Stimulated activated CD4-positive, alpha-beta T cell treated with anti-CD3 and anti-CD28 coated beads, Interleukin-1b, Interleukin-23, amount 100 ng/mL, for 24 hours (primary cell): Measurements from ENCODE around the gene MAD1L1.

ENCODE experiments used
- DNase-seq, 4 experiments: peaks; one replicate each; pipeline ENCODE4 v3.0.0-alpha.2; 2020; ENCODE audit warnings: low read depth in 4 of 4, low spot score in 1 of 4

MAD1L1 gene

DNA sequence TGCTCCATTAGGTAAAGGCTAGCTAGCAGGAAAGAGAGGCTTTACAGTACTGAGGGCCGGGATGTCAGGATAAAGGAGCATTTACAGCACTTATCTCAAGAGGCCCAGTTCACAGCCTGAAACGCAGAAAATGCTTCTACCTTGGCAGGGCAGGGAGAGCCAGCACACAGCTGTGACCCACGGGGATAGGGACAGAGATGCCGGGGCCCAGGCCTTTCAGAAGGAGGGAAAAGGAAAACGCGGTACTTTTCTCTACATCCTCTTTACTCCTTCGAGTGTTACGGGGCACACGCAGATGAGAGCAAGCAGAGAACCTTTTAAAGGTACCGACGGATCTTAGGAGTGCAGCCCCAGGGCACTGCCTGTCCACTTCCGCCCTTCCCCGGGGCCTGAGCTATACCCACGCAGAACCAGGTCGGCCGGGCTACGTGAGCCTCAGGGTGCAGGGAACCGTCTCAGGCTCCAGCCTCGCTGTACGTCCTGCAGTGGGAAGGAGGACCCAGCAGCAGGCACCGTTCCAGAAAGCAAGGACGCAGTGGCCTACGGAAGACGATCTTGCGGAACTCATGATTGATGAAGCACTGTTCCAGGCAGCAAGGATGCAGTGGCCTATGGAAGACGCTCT, 330.4 kb downstream of the MAD1L1 start:
- DNase-seq: no peak

- no peak for DNase-seq
These were observed 331.1 kb downstream of the MAD1L1 start for GRCh38 chr7:1901431-1902210.

- DNase-seq: no peak
These were observed 331.9 kb downstream of the MAD1L1 start for GRCh38 chr7:1900847-1901246.

DNA sequence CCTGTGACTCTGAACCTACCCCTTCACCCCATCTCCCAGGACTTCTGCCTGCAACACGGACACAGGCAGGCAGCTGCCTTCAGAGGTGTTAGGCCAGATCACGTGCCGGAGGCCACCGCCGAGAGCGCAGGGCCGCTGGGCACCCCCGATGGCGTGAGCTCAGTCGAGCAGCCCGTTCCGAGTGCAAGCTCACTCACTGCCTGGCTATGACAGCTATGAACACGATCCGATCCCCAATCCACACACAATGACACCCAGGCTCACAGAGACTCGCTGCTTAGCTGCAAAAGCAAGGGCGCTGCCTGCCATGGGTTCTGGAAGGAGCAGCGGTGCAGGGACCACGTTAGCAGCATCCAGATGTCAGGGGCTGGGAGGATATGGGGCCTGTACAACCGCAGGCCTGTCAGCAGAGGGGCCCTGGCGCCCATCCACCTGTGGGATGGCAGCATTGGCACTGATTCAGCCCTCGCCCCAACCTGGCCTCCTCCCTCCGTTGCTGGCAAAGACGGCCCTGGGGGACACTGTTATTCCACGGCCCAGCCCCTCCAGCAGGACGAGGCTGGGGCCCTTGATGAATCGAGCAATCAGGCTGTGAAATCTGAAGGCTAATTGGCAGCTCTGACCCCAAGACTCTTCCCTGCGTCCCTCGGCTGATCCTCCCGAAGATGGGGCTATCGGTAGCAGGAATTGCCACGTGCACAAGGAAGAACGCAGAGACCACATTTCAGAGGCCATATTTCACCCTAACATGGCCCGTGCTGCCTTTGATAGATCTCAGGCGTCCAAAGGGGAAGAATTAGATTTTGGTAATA, 332.6 kb downstream of the MAD1L1 start:
- no peak for DNase-seq

DNA sequence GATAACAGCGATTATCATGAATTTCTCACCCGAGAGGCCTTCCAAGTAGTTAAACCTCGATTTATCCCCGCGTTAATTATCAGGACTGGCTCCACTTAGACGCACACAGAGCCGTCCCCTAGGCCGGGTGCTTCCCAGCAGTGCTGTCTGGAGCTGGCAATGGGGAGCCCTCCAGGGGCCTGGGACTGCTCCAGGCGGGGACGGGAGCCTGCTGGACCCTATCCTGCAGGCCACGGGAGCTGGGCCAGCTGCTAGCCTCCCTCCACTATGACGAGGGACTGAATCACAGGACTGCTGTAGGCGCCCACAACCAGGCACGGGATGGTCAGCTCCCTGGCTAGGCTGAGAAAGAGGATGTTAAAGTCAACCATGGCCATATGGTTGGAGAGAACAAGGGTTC, 333.5 kb downstream of the MAD1L1 start:
- DNase-seq: no peak

DNA sequence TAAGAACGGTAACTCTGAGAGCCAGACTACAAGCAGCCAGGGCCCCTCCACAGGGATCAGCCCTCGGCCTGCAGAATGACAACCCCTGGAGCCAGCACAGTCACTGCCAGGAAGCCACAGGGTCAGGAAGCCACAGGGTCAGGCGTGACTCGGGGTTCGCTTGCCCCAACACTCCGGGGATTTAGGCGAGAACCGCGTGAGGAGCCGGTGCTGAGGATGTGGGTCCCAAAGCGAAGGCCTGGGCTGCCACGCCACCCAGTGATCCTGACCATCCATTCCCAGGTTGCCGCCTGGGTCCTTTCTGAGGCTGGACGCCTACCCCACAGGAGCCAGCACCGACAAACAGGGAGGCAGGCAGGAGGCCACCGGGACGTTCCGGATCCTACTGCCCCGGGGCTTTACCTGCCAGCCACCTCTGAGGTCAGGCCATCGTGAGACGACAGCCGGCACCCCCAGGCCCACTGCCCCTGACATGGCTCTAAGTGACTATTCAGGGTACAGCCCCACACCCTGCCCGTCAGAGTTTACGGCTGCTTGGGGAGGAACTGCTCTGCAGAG, 334.0 kb downstream of the MAD1L1 start:
- no peak for DNase-seq

GRCh38 chr7:1897861-1898627, 334.7 kb downstream of the MAD1L1 start:
- no peak for DNase-seq

DNA sequence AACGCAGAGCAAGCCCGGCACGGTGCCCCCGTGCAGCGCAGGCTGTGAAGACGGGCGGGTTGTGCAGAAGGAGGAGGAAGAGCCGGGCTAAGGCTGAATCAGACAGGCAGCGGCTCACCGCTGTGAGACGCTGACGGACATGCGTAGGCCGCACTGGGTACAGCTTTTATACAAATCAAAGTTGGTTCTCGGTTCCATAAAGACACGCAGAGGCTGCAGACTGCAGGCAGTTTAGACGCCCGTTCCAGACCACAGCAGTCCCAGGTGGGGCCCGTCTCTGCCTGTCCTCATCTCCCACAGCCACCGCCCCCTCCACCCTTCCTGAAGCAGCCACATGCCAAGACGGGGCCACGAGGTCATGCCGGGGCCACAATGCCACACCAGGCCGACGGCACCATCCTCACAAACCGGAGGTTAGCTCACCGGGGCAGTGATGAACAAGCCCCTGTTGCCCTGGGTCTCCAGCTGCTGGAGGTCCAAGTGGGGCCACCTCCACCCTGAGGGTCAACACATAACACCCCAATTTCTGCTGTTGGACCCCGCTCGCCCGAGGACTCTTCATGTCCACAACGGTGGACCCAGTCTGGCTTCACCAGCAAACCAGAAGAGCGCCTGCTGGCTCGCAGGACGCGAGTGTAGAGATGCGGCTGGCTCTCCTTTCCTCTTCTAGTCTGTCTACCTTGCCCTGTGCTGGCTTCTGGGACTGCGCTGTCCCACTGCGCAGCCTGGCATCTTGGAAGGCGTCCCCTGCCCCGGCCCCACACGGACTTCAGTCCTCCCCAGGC, 335.5 kb downstream of the MAD1L1 start:
- no peak for DNase-seq

- no peak for DNase-seq
These were observed 336.9 kb downstream of the MAD1L1 start for GRCh38 chr7:1895664-1896515.

GRCh38 chr7:1894906-1895663, 337.7 kb downstream of the MAD1L1 start:
- DNase-seq: no peak

DNA sequence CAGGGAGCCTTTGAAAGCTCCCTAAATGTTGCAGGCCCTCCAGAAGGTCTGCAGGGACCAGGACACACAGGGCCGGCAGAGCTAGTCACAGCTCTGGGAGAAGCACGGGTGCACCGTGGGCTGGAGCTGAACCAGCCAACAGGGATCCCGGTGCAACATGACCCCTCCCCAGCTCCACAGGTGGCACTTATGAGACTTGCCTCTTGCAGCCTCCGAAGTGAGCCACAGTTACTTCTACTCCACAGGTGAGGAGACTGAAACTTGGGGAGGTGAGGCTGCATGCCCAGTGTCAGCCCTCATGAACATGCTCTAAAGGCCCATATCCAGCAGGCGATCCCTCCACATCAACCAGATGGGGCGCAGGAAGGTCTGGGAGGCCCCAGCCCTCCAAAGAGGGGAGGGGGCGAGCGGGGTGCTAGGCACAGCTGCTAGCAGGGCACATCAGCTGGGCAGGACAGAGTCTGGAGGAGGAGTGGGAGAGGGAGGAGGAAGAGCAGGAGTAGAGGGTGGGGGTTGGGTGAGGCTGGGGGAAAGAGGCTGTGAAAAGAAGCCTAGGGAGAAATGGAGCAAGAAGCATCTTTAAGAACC, 338.3 kb downstream of the MAD1L1 start:
- no peak for DNase-seq

DNA sequence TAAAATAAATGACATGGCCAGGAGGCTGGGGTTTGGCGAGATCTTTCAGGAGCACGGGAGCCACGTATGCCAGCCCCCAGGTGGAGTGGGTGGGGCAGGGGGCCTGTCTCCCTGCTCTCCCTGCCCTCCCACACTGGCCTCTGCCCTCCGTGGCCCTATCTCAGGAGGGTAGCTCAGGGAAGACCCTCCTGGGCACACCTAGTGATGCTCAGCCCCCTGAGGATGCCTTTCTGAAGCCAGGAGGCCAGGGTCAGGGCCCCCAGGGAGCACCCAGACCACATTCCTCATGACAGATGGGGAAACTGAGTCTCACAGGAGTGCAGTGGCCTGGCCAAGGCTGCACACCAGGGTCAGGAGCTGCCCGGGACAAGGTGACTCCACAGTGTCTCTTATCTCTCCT, 339.3 kb downstream of the MAD1L1 start:
- DNase-seq: no peak

DNA sequence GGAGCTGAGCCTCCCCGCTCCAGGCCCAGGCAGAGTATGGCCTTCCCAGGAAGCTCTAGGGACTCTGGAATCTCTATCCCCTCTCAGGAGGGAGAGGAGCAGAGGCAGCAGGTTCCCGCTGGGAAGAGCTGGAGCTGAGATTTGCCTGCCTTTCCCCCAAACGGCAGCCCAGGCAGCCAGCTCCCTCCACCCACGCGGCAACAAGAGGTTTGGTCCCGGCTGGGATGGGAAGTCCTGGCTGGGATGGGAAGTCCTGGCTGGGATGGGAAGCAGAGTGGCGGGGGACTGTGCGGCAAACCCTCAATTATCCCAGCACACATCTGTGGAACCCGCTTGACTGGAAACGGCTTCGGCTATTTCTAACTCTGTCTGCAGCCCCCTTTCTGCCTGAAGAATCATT, 339.7 kb downstream of the MAD1L1 start:
- DNase-seq: no peak

- no peak for DNase-seq
These were observed 340.5 kb downstream of the MAD1L1 start for GRCh38 chr7:1892011-1892965.

DNA sequence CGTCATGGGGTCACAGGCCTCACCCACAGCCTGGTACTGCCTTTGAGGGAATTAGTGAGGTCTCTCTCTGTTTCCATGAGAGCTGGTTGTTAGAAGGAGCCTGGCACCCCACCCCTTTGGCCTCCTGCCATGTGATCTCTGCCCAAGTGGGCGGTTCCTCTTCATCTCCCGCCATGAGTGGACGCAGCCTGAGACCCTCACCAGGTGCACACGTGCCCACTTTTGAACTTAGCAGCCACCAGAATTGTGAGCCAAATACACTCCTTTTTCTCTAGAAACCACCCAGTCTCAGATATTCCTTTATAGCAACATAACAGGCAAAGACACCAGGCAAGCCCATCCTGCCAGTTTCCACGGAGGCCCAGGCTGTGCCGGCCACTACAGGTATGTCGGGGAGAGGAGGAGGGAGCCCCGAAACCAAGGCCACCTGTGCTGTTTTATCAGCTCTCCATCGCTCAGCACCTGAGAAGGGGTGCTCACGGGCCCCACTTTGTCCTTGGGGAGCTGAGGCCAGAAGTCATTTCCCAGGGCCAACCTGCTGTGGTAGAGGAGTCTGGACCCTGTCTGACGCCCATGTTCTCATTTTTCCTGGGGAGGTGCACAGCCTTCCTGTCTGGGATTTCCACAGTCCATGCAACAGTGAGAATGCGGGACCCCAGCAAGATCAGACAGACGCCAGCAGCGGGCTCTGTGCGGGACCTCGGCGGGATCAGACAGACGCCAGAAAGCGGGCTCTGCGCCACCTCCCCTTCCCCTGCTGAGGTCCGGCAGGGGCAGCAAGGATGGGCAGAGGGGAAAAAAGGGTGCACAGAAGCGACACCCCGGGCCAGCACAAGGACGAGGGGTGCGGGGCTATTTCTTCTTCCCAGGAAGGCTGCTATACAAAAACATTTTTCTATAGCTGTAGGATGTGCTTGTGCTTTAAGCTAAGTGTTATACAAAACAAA, 342.2 kb downstream of the MAD1L1 start:
- DNase-seq: no peak
